K562 (cell line): Measurements from ENCODE around the gene BRD3OS. TPM values are rescaled to one million over a fixed set of nuclear protein-coding genes. Genes with fewer than 3 reads are reported as not detected.

Experiments
- ATAC-seq: fragments of 200-7000 bp; cut with Tn5 transposase; 3 replicates; pipeline ENCODE4 v1.9.1; 2020; ENCODE audit warnings: moderate library complexity
- Bru-seq: library from RNA; stranded (reverse); fragments of 400-500 nt; gene quantifications from one replicate; lab custom pipeline; 2021; lab: Mats Ljungman, UMichigan
- BruChase-seq, 2 experiments: library from RNA; stranded (reverse); fragments of 400-500 nt; gene quantifications; one replicate each; lab custom pipeline; 2021; lab: Mats Ljungman, UMichigan
- BruUV-seq: library from RNA; stranded (reverse); fragments of 400-500 nt; replicated peaks from 2 replicates; lab custom pipeline; 2021; lab: Mats Ljungman, UMichigan
- CTCF ChIA-PET: fragments of 300-600 bp; formaldehyde crosslinking; extraction: SDS; loops from one replicate; lab custom pipeline; 2021; ENCODE audit warnings: low intra/inter-chr PET ratio; lab: Yijun Ruan, JAX
- POLR2A ChIA-PET: fragments of 300-600, 350-650 bp; sonication (Branson Sonifier 250); formaldehyde crosslinking; extraction: SDS; loops from one replicate; lab custom pipeline; 2021; ENCODE audit warnings: antibody characterized with exemption, inconsistent platforms; lab: Yijun Ruan, JAX
- DNase-seq, 4 experiments: peaks; one replicate each; pipeline versions ENCODE4 v3.0.0 to v3.0.0-alpha.2; 2011 to 2018; ENCODE audit warnings: low spot score in 3 of 4, mixed read lengths in 3 of 4; ENCODE audit errors: extremely low read depth in 1 of 4
- FAIRE-seq: peaks from 2 replicates; lab custom pipeline; 2011; peaks lifted over from hg19 to GRCh38; lab: Jason Lieb, UNC
- H2AFZ ChIP-seq: 2 replicates; pipeline ENCODE4 v1.6.0; 2011; ENCODE audit warnings: low read depth, low read length, control low read depth, inconsistent platforms
- H3K27ac ChIP-seq: fragments of 200-600 bp; 3 replicates; pipeline ENCODE4 v1.8.0; 2011; ENCODE audit warnings: low read depth, mild to moderate bottlenecking, control low read depth, inconsistent platforms, low read length, moderate library complexity, mixed read lengths; ENCODE audit errors: extremely low read depth
- H3K27me3 ChIP-seq, 2 experiments: fragments of 300-600 bp in 1 of 2; 2 replicates in 1 of 2; 3 replicates in 1 of 2; pipeline versions ENCODE4 v1.6.0 to v1.8.0; 2011; ENCODE audit warnings: inconsistent platforms in 2 of 2, low read length in 2 of 2, mild to moderate bottlenecking in 1 of 2, mixed read lengths in 1 of 2, moderate library complexity in 1 of 2; ENCODE audit not compliant: control insufficient read depth in 2 of 2, insufficient read depth in 2 of 2
- H3K36me3 ChIP-seq: fragments of 300-600 bp; 3 replicates; pipeline ENCODE4 v1.8.0; 2011; ENCODE audit warnings: mild to moderate bottlenecking, low read length, inconsistent platforms; ENCODE audit not compliant: control insufficient read depth, insufficient read depth
- H3K4me1 ChIP-seq, 2 experiments: fragments of 200-600 bp in 1 of 2; replicated peaks in 1 of 2; 2 replicates in 1 of 2; 3 replicates in 1 of 2; pipeline versions ENCODE4 v1.5.1 to v1.8.0; 2011; ENCODE audit warnings: inconsistent platforms in 2 of 2, low read length in 2 of 2, mild to moderate bottlenecking in 1 of 2, mixed read lengths in 1 of 2, moderate library complexity in 1 of 2; ENCODE audit not compliant: control insufficient read depth in 2 of 2, insufficient read depth in 2 of 2
- H3K4me2 ChIP-seq: 2 replicates; pipeline ENCODE4 v1.6.1; 2011; ENCODE audit warnings: low read length, control low read depth, inconsistent platforms, mixed read lengths; ENCODE audit not compliant: insufficient read depth
- H3K4me3 ChIP-seq: fragments of 200-600 bp; sonication (generic), shearing (Covaris generic); 2 replicates; pipeline ENCODE4 v1.5.1; 2016; ENCODE audit warnings: control low read depth, inconsistent platforms
- H3K79me2 ChIP-seq: fragments of 200-600 bp; 3 replicates; pipeline ENCODE4 v1.8.0; 2011; ENCODE audit warnings: low read length, inconsistent platforms; ENCODE audit not compliant: control insufficient read depth, insufficient read depth
- H3K9ac ChIP-seq, 2 experiments: 2 replicates each; pipeline versions ENCODE4 v1.6.0 to v1.6.1; 2011; ENCODE audit warnings: low read depth in 2 of 2, low read length in 2 of 2, control low read depth in 1 of 2, inconsistent platforms in 1 of 2, mild to moderate bottlenecking in 1 of 2, mixed read lengths in 1 of 2; ENCODE audit not compliant: insufficient read depth in 1 of 2
- H3K9me1 ChIP-seq: one replicate; pipeline ENCODE4 v1.6.0; 2011; ENCODE audit warnings: inconsistent platforms, mild to moderate bottlenecking, low read length, moderate library complexity; ENCODE audit not compliant: control insufficient read depth, insufficient read depth
- H3K9me3 ChIP-seq: replicated peaks from 2 replicates; pipeline ENCODE4 v1.5.1; 2011; ENCODE audit warnings: low read depth, low read length, inconsistent platforms; ENCODE audit not compliant: control insufficient read depth, insufficient read depth
- H4K20me1 ChIP-seq: replicated peaks from 2 replicates; pipeline ENCODE4 v1.6.1; 2011; ENCODE audit warnings: low read length, inconsistent platforms, mixed read lengths; ENCODE audit not compliant: control insufficient read depth, insufficient read depth
- ERF ChIP-seq: fragments of 450-650 bp; formaldehyde crosslinking; IDR thresholded peaks from 2 replicates; pipeline ENCODE4 v1.4.0; 2020; ENCODE audit warnings: mild to moderate bottlenecking, mixed read lengths
- NCOR1 ChIP-seq: fragments of 450-650 bp; IDR thresholded peaks from 2 replicates; pipeline ENCODE4 v1.6.1; 2016; ENCODE audit warnings: mild to moderate bottlenecking, moderate library complexity
- NR2C2 ChIP-seq, 2 experiments: fragments of 200-800 bp in 1 of 2; sonication (Bioruptor generic) in 1 of 2; sonication (generic) in 1 of 2; formaldehyde crosslinking in 1 of 2; IDR thresholded peaks; 2 replicates each; pipeline versions ENCODE4 v1.6.1 to v1.8.0; 2016 to 2022; ENCODE audit warnings: mild to moderate bottlenecking in 1 of 2, missing compliant biosample characterization in 1 of 2, missing genetic modification characterization in 1 of 2, missing genetic modification reagents in 1 of 2
- PRPF4 ChIP-seq: fragments of 200-400 bp; formaldehyde crosslinking; IDR thresholded peaks from one replicate; pipeline ENCODE4 v1.6.1; 2017; ENCODE audit warnings: low read length, low read depth, mild to moderate bottlenecking; ENCODE audit not compliant: insufficient read depth, poor library complexity, severe bottlenecking
- RAD21 ChIP-seq, 2 experiments: fragments of 250-450 bp in 1 of 2; fragments of 450-650 bp in 1 of 2; sonication (Bioruptor Pico) in 1 of 2; formaldehyde crosslinking in 1 of 2; IDR thresholded peaks in 1 of 2; conservative IDR thresholded peaks in 1 of 2; 2 replicates each; pipeline versions ENCODE4 v1.4.0 to v1.8.0; 2020 to 2022; ENCODE audit warnings: mild to moderate bottlenecking in 2 of 2, moderate library complexity in 1 of 2
- SMAD1 ChIP-seq: fragments of 150-350 bp; IDR thresholded peaks from 2 replicates; pipeline ENCODE4 v1.6.1; 2014; ENCODE audit warnings: low read length, low read depth; ENCODE audit not compliant: partially characterized antibody
- ZNF274 ChIP-seq: IDR thresholded peaks from 2 replicates; pipeline ENCODE4 v1.6.1; 2011; ENCODE audit warnings: low read depth, mild to moderate bottlenecking, low read length, moderate library complexity, borderline replicate concordance
- WGBS: fragments of 100-300 bp; shearing (Covaris generic); methylation state at CpG from one replicate; pipeline ENCODE4 v1.1.6; 2016; ENCODE audit warnings: low coverage, mixed read lengths; ENCODE audit not compliant: insufficient coverage; ENCODE audit errors: missing lambda C conversion rate; 5-methylcytosine and 5-hydroxymethylcytosine counted together
- in situ Hi-C: fragments of 300-500 bp; cut with MboI; formaldehyde crosslinking; loops from 4 replicates; pipeline ENCODE4 v1.15.0; 2018; ENCODE audit warnings: inconsistent platforms, mixed read lengths
- intact Hi-C: fragments of 100-400 bp; cut with micrococcal nuclease; formaldehyde crosslinking; loops from 2 replicates; pipeline ENCODE4 v1.14.2; 2022
- long read RNA-seq, 3 experiments: library from polyadenylated mRNA in 2 of 3; library from RNA in 1 of 3; unstranded in 2 of 3; stranded (forward) in 1 of 3; transcript quantifications; one replicate each; pipeline ENCODE4 v2.0.0, GENCODE V29; 2019 to 2022
- polyA minus RNA-seq, 3 experiments: library from RNA; depleted of rRNA, polyadenylated mRNA; stranded (reverse); fragments of >200 nt; gene quantifications; 2 replicates each; pipeline ENCODE4 v1.2.3, GENCODE V29; 2011
- polyA plus RNA-seq, 8 experiments: library from polyadenylated mRNA; depleted of rRNA in 4 of 8; stranded (reverse) in 5 of 8; unstranded in 3 of 8; fragments of >200 nt; fragmentation: Nextera tagmentation in 2 of 8; fragmentation: Illumina TruSeq in 1 of 8; extraction: Ambion mirVana in 2 of 8; extraction: Trizol in 1 of 8; gene quantifications; 2 replicates each; pipeline versions ENCODE4 v1.2.1 to v1.2.3, GENCODE V29; 2011 to 2014; ENCODE audit warnings: inconsistent platforms in 1 of 8, missing spikeins in 1 of 8
- total RNA-seq, 7 experiments: library from RNA; depleted of rRNA in 6 of 7; stranded (reverse); fragments of >200 nt in 6 of 7; fragmentation: Illumina TruSeq in 2 of 7; extraction: Trizol in 2 of 7; gene quantifications; 2 replicates each; pipeline versions ENCODE4 v1.2.1 to v1.2.3, GENCODE V29; 2011 to 2021; ENCODE audit warnings: low replicate concordance in 1 of 7
- TF ChIP-seq, protein P1 (sequence below): fragments of 250-450 bp; sonication (Bioruptor Pico); IDR thresholded peaks from 2 replicates; pipeline ENCODE4 v1.9.0; 2021; ENCODE audit warnings: mild to moderate bottlenecking
- TF ChIP-seq, protein P2 (sequence below): fragments of 450-650 bp; formaldehyde crosslinking; IDR thresholded peaks from 2 replicates; pipeline ENCODE4 v1.4.0; 2022; ENCODE audit warnings: missing genetic modification characterization
- TF ChIP-seq, protein P3 (sequence below), 2 experiments: fragments of 450-650 bp; conservative IDR thresholded peaks; 2 replicates each; pipeline ENCODE4 v1.6.1; 2017; ENCODE audit warnings: mild to moderate bottlenecking in 2 of 2, moderate library complexity in 2 of 2

Gene BRD3OS, protein sequence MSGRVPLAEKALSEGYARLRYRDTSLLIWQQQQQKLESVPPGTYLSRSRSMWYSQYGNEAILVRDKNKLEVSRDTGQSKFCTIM
- 5.2 and 12.0 TPM in 2 replicates for total RNA-seq (2011; cell fraction: chromatin; rRNA removed; ENCODE audit: low replicate concordance)
- 5.4 and 7.3 TPM in 2 replicates for total RNA-seq (2011; cell fraction: nucleolus; rRNA removed)
- 7.1 and 8.9 TPM in 2 replicates for total RNA-seq (2011; cell fraction: nucleoplasm; rRNA removed)
- total RNA-seq (2014; rRNA removed) (7.5 and 10.3 TPM in 2 replicates), total RNA-seq (2014; rRNA removed; fragmentation: Illumina TruSeq; extraction: Trizol) (4.8 and 4.9 TPM in 2 replicates), total RNA-seq (2015; rRNA removed; fragmentation: Illumina TruSeq; extraction: Trizol) (3.1 and 3.4 TPM in 2 replicates), total RNA-seq (2021) (8.7 and 9.2 TPM in 2 replicates), polyA plus RNA-seq (2011; rRNA removed) (4.1 and 5.9 TPM in 2 replicates), polyA plus RNA-seq (2014; fragmentation: Illumina TruSeq; extraction: Trizol) (7.9 and 8.6 TPM in 2 replicates), polyA plus RNA-seq (2014; fragmentation: Nextera tagmentation; extraction: Ambion mirVana) (1 to 10 TPM; 1.1 to 1.7 TPM), polyA plus RNA-seq (2014; rRNA removed) (6.4 and 10.3 TPM in 2 replicates), polyA minus RNA-seq (2011; rRNA and poly(A)+ RNA removed) (2.5 and 3.2 TPM in 2 replicates), Bru-seq, nascent RNA (percentile 53 among the genes with signal in this experiment), BruChase-seq, experiment 1, labeled RNA remaining after a 2-hour chase (percentile 46 among the genes with signal in this experiment), BruChase-seq, experiment 2, labeled RNA remaining after a 6-hour chase (percentile 53 among the genes with signal in this experiment)
- polyA plus RNA-seq (2011; cell fraction: cytosol; rRNA removed) = 4.6 and 5.2 TPM in 2 replicates
- polyA plus RNA-seq (2011; cell fraction: nucleus; rRNA removed) = 4.3 and 6.5 TPM in 2 replicates
- polyA plus RNA-seq (2012) = 5.6 and 8.1 TPM in 2 replicates
- polyA minus RNA-seq (2011; cell fraction: cytosol; rRNA and poly(A)+ RNA removed) = 4.4 and 7.0 TPM in 2 replicates
- polyA minus RNA-seq (2011; cell fraction: nucleus; rRNA and poly(A)+ RNA removed) = 4.0 and 4.4 TPM in 2 replicates
- long read RNA-seq, experiment 1, full-length matches to known transcripts = 17 of 59 reads
- long read RNA-seq, experiment 1, partial matches to known transcripts = 15 of 59 reads
- long read RNA-seq, experiment 1, other reads (novel, unspliced or antisense) = 27 of 59 reads
- long read RNA-seq, experiment 2, full-length matches to known transcripts = 4 of 10 reads
- long read RNA-seq, experiment 2, partial matches to known transcripts = 6 of 10 reads
- long read RNA-seq, experiment 2, other reads (novel, unspliced or antisense) = 0 of 10 reads
- long read RNA-seq, experiment 3, full-length matches to known transcripts = 23 of 29 reads
- long read RNA-seq, experiment 3, partial matches to known transcripts = 3 of 29 reads
- long read RNA-seq, experiment 3, other reads (novel, unspliced or antisense) = 3 of 29 reads

DNA sequence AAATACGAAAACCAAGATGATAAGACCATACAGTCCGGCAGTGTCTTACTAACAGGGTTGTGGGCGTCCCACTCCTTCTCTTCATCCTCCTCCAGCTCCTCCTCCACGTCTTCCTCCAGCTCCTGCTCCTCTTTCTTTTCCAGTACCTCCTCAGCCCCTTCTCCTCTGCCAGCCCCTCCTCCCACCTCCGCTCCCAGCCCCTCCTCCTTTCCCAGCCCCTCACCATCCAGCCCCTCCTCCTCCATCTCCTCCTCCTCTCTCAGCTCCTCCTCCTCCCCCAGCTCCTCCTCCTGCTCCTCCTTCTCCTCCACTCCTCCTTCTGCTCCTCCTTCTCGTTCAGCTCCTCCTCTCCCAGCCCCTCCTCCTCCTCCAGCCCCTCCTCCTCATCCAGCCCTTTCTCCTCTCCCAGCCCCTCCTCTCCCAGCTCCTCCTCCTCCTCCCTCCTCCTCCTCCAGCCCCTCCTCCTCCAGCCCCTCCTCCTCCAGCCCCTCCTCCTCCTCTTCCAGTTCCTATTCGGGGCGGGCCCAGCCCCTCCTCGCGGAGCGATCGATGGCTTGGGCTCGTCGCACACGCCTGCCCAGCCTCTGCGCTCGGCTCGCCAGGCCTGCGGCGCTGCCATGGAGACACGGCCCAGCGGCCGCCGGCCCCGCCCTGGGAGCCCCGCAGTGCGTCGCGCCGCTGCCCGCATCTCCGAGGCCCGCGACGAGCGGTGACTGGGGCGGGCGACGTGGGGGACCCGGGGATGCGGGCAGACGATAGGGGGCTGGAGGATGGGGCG is at the start of gene BRD3OS:
TSS of gene BRD3OS (plus strand) at position 654 of the 778 bp plus-strand sequence. CDS start 1,267 bp downstream, outside the sequence.
- no TSS peak for BruUV-seq
- H3K27ac ChIP-seq = no peak within 1 kb of the TSS; the same call in 2 of the 3 replicates
- TF ChIP-seq, protein P1, sequence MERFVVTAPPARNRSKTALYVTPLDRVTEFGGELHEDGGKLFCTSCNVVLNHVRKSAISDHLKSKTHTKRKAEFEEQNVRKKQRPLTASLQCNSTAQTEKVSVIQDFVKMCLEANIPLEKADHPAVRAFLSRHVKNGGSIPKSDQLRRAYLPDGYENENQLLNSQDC (CRISPR knock-in tag) = no peak
- TF ChIP-seq NCOR1 (no peak), ZNF274 (no peak), ERF (CRISPR knock-in tag) (no peak), PRPF4 (no peak), NR2C2 (CRISPR knock-in tag; IDR thresholded peaks at IDR 0.05) (no peak), NR2C2 (tag; IDR thresholded peaks at IDR 0.05) (no peak), RAD21 (CRISPR knock-in tag; conservative IDR thresholded peaks at IDR 0.05 in 1 of 2, IDR thresholded peaks at IDR 0.05 in 1 of 2) (no peak), SMAD1 (no peak)
- TF ChIP-seq, protein P2, sequence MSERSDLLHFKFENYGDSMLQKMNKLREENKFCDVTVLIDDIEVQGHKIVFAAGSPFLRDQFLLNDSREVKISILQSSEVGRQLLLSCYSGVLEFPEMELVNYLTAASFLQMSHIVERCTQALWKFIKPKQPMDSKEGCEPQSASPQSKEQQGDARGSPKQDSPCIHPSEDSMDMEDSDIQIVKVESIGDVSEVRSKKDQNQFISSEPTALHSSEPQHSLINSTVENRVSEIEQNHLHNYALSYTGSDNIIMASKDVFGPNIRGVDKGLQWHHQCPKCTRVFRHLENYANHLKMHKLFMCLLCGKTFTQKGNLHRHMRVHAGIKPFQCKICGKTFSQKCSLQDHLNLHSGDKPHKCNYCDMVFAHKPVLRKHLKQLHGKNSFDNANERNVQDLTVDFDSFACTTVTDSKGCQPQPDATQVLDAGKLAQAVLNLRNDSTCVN (CRISPR knock-in tag) = peak; percentile 67; the same call in 1 of the 2 replicates
- TF ChIP-seq, protein P3, sequence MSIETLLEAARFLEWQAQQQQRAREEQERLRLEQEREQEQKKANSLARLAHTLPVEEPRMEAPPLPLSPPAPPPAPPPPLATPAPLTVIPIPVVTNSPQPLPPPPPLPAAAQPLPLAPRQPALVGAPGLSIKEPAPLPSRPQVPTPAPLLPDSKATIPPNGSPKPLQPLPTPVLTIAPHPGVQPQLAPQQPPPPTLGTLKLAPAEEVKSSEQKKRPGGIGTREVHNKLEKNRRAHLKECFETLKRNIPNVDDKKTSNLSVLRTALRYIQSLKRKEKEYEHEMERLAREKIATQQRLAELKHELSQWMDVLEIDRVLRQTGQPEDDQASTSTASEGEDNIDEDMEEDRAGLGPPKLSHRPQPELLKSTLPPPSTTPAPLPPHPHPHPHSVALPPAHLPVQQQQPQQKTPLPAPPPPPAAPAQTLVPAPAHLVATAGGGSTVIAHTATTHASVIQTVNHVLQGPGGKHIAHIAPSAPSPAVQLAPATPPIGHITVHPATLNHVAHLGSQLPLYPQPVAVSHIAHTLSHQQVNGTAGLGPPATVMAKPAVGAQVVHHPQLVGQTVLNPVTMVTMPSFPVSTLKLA (conservative IDR thresholded peaks at IDR 0.05) = peak in 1 of 2 experiments; percentile 53; a peak in 1 of 4 replicates

More for the DNA sequence above, at the start of gene BRD3OS:
- intact Hi-C loops = no loop called here
- Histone ChIP-seq H2AFZ (peak within 1 kb of the TSS; percentile 85), H3K4me1 (peaks cover 4 to 23% of the 10 kb centered on the region in 2 experiments; a peak in 3 of 5 replicates), H3K36me3 (no peaks in the 10 kb centered on the region), H3K27me3 (peaks cover 3 to 8% of the 10 kb centered on the region in 2 experiments; a peak in 1 of 5 replicates), H4K20me1 (no peaks in the 10 kb centered on the region), H3K4me2 (peak within 1 kb of the TSS; percentile 77), H3K9me3 (no peaks in the 10 kb centered on the region), H3K9ac (peak within 1 kb of the TSS; percentile 44 to 92; a peak in 3 of 4 replicates), H3K9me1 (no peaks in the 10 kb centered on the region), H3K4me3 (peak within 1 kb of the TSS; percentile 81), H3K79me2 (no peaks in the 10 kb centered on the region)
- ChIA-PET POLR2A (interaction anchor here (0.6 to 0.8 kb wide), 3 partner anchors 31 to 756 kb away, joined by 3 read pairs; no protein-coding TSS in a partner anchor), CTCF (no interaction called here)
- FAIRE-seq (peak; percentile 100), ATAC-seq (peak; percentile 95), DNase-seq (peak; percentile 91 to 95 (median 94))
- WGBS = 2% methylated on average over 19 of the region's 43 CpGs
- in situ Hi-C loops = no loop called here
